ENCODE data around the gene KMT2C.
A peak's percentile ranks its signal among the peaks of the same experiment; 100 is the strongest.

KMT2C gene

GRCh38 chr7:152330827-152331226, 105.0 kb downstream of the KMT2C start (continued):
- TF ChIP-seq, protein P1, sequence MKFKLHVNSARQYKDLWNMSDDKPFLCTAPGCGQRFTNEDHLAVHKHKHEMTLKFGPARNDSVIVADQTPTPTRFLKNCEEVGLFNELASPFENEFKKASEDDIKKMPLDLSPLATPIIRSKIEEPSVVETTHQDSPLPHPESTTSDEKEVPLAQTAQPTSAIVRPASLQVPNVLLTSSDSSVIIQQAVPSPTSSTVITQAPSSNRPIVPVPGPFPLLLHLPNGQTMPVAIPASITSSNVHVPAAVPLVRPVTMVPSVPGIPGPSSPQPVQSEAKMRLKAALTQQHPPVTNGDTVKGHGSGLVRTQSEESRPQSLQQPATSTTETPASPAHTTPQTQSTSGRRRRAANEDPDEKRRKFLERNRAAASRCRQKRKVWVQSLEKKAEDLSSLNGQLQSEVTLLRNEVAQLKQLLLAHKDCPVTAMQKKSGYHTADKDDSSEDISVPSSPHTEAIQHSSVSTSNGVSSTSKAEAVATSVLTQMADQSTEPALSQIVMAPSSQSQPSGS (tag by site-specific recombination; IDR thresholded peaks at IDR 0.05; ENCODE audit: low read depth), result no peak
- TF ChIP-seq ZNF433 (tag by site-specific recombination; IDR thresholded peaks at IDR 0.05; ENCODE audit: low read depth), result no peak

DNA sequence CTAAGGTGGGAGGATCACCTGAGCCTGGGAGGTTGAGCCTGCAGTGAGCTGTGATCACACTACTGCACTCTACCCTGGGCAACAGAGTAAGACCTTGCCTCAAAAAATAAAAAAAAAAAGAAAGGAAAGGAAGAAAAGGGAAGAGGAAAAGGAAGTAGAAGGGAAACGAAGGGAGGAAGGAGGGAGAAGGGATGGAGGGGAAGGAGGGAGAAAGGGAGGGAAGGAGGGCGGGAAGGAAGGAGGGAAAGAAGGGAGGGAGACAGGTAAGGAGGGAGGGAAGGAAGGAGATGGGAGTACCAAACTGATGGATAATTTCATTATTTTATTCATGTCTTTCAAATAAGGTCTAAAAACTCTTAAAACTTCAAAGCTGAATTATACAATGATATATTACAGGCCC, 106.3 kb downstream of the KMT2C start:
- Histone ChIP-seq H3K36me3 (ENCODE audit: control insufficient read depth in 2 of 2, insufficient read depth in 1 of 2, low read length in 2 of 2) (peaks cover 3 to 30% of the 10 kb centered on the region in 2 experiments; a peak in 2 of 3 replicates), H3K27ac (ENCODE audit: extremely low read depth, low read depth, low read length) (no peak overlapping the region), H3K4me3 (ENCODE audit: low read depth, low read length) (no peak overlapping the region), H3K9me3 (ENCODE audit: control insufficient read depth, insufficient read depth, low read depth, low read length) (no peaks in the 10 kb centered on the region), H3K4me1 (ENCODE audit: control insufficient read depth, insufficient read depth, low read length) (no peaks in the 10 kb centered on the region)
- TF ChIP-seq ZNF366 (tag by site-specific recombination; conservative IDR thresholded peaks at IDR 0.05), result peak; percentile 79
- TF ChIP-seq ZNF530 (tag by site-specific recombination; IDR thresholded peaks at IDR 0.05; ENCODE audit: low read depth), result no peak
- TF ChIP-seq ZNF362 (tag by site-specific recombination; IDR thresholded peaks at IDR 0.05), result no peak
- TF ChIP-seq ZNF24 (tag by site-specific recombination; IDR thresholded peaks at IDR 0.05), result no peak
- POLR2A ChIA-PET, result no interaction called here
- CTCF ChIA-PET, result interaction anchor here (0.6 kb wide), 1 partner anchor 135 kb away, joined by 4 read pairs; no protein-coding TSS in a partner anchor

- no peak overlapping the region for H3K27ac ChIP-seq (ENCODE audit: extremely low read depth, low read depth, low read length)
- TF ChIP-seq ZNF555 (tag by site-specific recombination; conservative IDR thresholded peaks at IDR 0.05), result no peak
- TF ChIP-seq, protein P2, sequence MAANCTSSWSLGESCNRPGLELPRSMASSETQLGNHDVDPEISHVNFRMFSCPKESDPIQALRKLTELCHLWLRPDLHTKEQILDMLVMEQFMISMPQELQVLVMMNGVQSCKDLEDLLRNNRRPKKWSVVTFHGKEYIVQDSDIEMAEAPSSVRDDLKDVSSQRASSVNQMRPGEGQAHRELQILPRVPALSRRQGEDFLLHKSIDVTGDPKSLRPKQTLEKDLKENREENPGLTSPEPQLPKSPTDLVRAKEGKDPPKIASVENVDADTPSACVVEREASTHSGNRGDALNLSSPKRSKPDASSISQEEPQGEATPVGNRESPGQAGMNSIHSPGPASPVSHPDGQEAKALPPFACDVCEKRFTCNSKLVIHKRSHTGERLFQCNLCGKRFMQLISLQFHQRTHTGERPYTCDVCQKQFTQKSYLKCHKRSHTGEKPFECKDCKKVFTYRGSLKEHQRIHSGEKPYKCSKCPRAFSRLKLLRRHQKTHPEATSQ (tag by site-specific recombination; IDR thresholded peaks at IDR 0.05), result no peak
- TF ChIP-seq ZFHX2 (tag by site-specific recombination; conservative IDR thresholded peaks at IDR 0.05), result no peak
- peaks cover 3 to 32% of the 10 kb centered on the region in 2 experiments; a peak in 2 of 3 replicates for H3K36me3 ChIP-seq (ENCODE audit: control insufficient read depth in 2 of 2, insufficient read depth in 1 of 2, low read length in 2 of 2)
- ChIA-PET POLR2A (no interaction called here), CTCF (interaction anchor here (0.9 kb wide), 1 partner anchor 494 kb away, joined by 3 read pairs; no protein-coding TSS in a partner anchor)
- no peak overlapping the region for H3K4me3 ChIP-seq (ENCODE audit: low read depth, low read length)
- H3K9me3 ChIP-seq (ENCODE audit: control insufficient read depth, insufficient read depth, low read depth, low read length), result no peaks in the 10 kb centered on the region
- no peaks in the 10 kb centered on the region for H3K4me1 ChIP-seq (ENCODE audit: control insufficient read depth, insufficient read depth, low read length)
Measured at GRCh38 chr7:152328234-152328633, 107.6 kb downstream of the KMT2C start.

DNA sequence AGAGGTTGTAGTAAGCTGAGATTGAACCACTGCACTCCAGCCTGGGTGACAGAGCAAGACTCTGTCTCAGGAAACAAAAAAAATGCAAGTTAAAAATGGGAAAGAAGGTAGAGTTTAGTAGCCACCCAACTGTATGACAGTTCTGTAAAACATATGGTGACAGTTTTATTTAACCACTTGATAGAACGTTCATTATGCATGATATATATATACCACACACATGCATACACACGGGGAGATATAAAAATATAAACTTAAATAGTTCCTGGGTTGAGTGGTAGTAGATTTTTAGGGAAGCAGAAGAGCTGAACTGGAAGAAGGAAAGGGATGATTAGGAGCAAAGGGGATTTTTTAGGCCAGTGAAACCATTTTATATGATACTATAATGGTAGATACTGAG, 120.0 kb downstream of the KMT2C start:
- peaks cover 6% of the 10 kb centered on the region for H3K4me1 ChIP-seq (ENCODE audit: control insufficient read depth, insufficient read depth, low read length)
- peak; percentile 61; the same call in 1 of the 2 replicates for TF ChIP-seq ZNF843 (tag by site-specific recombination; IDR thresholded peaks at IDR 0.05)
- TF ChIP-seq, protein P3, sequence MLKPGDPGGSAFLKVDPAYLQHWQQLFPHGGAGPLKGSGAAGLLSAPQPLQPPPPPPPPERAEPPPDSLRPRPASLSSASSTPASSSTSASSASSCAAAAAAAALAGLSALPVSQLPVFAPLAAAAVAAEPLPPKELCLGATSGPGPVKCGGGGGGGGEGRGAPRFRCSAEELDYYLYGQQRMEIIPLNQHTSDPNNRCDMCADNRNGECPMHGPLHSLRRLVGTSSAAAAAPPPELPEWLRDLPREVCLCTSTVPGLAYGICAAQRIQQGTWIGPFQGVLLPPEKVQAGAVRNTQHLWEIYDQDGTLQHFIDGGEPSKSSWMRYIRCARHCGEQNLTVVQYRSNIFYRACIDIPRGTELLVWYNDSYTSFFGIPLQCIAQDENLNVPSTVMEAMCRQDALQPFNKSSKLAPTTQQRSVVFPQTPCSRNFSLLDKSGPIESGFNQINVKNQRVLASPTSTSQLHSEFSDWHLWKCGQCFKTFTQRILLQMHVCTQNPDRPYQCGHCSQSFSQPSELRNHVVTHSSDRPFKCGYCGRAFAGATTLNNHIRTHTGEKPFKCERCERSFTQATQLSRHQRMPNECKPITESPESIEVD (tag by site-specific recombination; IDR thresholded peaks at IDR 0.05), result peak; percentile 38; the same call in 1 of the 2 replicates
- TF ChIP-seq MZF1 (tag by site-specific recombination; IDR thresholded peaks at IDR 0.05; ENCODE audit: borderline replicate concordance), result peak; percentile 83; the same call in 1 of the 2 replicates
- TF ChIP-seq KLF10 (tag by site-specific recombination; IDR thresholded peaks at IDR 0.05), result no peak
- no peak for TF ChIP-seq BCL11A (tag by site-specific recombination; IDR thresholded peaks at IDR 0.05; ENCODE audit: low read depth)
- peak; percentile 14; the same call in 1 of the 2 replicates for TF ChIP-seq IKZF3 (tag by site-specific recombination; IDR thresholded peaks at IDR 0.05)
- ChIA-PET POLR2A (no interaction called here), CTCF (interaction anchor here (0.6 to 2.2 kb wide), 3 partner anchors 21 to 259 kb away, joined by 3 to 10 read pairs (median 4); no protein-coding TSS in a partner anchor)
- H3K36me3 ChIP-seq (ENCODE audit: control insufficient read depth in 2 of 2, insufficient read depth in 1 of 2, low read length in 2 of 2), result peaks cover under 1 to 15% of the 10 kb centered on the region in 2 experiments; a peak in 2 of 3 replicates
- H3K9me3 ChIP-seq (ENCODE audit: control insufficient read depth, insufficient read depth, low read depth, low read length), result no peaks in the 10 kb centered on the region
- H3K27ac ChIP-seq (ENCODE audit: extremely low read depth, low read depth, low read length), result no peak overlapping the region
- H3K4me3 ChIP-seq (ENCODE audit: low read depth, low read length), result no peak overlapping the region
